Spleen (tissue), 7 donors: ENCODE results near the gene PROM1.

Experiments used
- POLR2A ChIP-seq, 3 donors: fragments of 450-650 bp; IDR thresholded peaks; one replicate each; pipeline ENCODE4 v1.5.1; 2017; ENCODE audit warnings: antibody characterized with exemption in 3 of 3, mild to moderate bottlenecking in 1 of 3
- POLR2AphosphoS5 ChIP-seq, 3 donors: sonication (generic); formaldehyde crosslinking; IDR thresholded peaks; one replicate each; pipeline ENCODE4 v1.5.1; 2017; ENCODE audit warnings: antibody characterized with exemption in 3 of 3
- TF ChIP-seq, protein P1 (sequence below), 11 experiments: fragments of 200-600 bp in 7 of 11; fragments of 450-650 bp in 4 of 11; sonication (generic) in 4 of 11; IDR thresholded peaks in 8 of 11; conservative IDR thresholded peaks in 3 of 11; 1 replicate in 7 of 11; 2 replicates in 4 of 11; pipeline versions ENCODE4 v1.4.0 to v1.8.0; 2016 to 2021; ENCODE audit warnings: antibody characterized with exemption in 11 of 11, inconsistent platforms in 4 of 11, mild to moderate bottlenecking in 1 of 11
- donor health status: DM: no; HTN: no; CAD: no; lungs with moderate emphysema.
- donor health status: DM: no; HTN: no; CAD: no.
- donor health status: DM: no; HTN: no; CAD: no.

DNA sequence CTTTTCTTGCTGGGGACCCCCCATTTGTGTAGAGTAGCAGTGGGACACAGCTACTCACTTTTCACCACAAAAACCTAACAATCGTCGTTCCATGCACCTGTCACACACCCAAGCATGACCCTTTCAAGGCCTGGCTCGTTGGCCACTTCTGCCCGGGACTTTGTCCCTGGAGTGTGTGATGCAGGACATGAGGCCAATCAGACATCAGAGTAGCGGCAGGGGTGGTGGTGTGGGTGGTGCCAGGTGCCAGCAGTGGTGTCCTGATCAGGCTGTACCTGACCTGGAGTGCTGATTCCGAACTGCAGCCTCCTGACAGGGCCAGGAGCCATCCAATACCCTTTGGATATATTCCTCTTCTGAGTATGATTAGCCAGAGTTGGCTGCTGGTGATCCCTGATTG lies 23.1 kb upstream of the PROM1 start:
- TF ChIP-seq POLR2A (IDR thresholded peaks at IDR 0.05) (no peak), POLR2AphosphoS5 (IDR thresholded peaks at IDR 0.05) (no peak)
- TF ChIP-seq, protein P1, sequence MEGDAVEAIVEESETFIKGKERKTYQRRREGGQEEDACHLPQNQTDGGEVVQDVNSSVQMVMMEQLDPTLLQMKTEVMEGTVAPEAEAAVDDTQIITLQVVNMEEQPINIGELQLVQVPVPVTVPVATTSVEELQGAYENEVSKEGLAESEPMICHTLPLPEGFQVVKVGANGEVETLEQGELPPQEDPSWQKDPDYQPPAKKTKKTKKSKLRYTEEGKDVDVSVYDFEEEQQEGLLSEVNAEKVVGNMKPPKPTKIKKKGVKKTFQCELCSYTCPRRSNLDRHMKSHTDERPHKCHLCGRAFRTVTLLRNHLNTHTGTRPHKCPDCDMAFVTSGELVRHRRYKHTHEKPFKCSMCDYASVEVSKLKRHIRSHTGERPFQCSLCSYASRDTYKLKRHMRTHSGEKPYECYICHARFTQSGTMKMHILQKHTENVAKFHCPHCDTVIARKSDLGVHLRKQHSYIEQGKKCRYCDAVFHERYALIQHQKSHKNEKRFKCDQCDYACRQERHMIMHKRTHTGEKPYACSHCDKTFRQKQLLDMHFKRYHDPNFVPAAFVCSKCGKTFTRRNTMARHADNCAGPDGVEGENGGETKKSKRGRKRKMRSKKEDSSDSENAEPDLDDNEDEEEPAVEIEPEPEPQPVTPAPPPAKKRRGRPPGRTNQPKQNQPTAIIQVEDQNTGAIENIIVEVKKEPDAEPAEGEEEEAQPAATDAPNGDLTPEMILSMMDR (IDR thresholded peaks at IDR 0.05 in 8 of 11, conservative IDR thresholded peaks at IDR 0.05 in 3 of 11) = no peak
